GM12874 (cell line): Measurements from ENCODE around the gene CACNA1S.

Experiments used
- TF ChIP-seq, protein P1 (sequence below): IDR thresholded peaks from 2 replicates; pipeline ENCODE4 v1.5.1; 2011; ENCODE audit warnings: low read depth, mild to moderate bottlenecking, control low read depth, low read length, moderate library complexity; ENCODE audit not compliant: insufficient read depth

Gene CACNA1S

GRCh38 chr1:201094832-201095231, 17.4 kb downstream of the CACNA1S start:
- TF ChIP-seq, protein P1, sequence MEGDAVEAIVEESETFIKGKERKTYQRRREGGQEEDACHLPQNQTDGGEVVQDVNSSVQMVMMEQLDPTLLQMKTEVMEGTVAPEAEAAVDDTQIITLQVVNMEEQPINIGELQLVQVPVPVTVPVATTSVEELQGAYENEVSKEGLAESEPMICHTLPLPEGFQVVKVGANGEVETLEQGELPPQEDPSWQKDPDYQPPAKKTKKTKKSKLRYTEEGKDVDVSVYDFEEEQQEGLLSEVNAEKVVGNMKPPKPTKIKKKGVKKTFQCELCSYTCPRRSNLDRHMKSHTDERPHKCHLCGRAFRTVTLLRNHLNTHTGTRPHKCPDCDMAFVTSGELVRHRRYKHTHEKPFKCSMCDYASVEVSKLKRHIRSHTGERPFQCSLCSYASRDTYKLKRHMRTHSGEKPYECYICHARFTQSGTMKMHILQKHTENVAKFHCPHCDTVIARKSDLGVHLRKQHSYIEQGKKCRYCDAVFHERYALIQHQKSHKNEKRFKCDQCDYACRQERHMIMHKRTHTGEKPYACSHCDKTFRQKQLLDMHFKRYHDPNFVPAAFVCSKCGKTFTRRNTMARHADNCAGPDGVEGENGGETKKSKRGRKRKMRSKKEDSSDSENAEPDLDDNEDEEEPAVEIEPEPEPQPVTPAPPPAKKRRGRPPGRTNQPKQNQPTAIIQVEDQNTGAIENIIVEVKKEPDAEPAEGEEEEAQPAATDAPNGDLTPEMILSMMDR: no peak

DNA sequence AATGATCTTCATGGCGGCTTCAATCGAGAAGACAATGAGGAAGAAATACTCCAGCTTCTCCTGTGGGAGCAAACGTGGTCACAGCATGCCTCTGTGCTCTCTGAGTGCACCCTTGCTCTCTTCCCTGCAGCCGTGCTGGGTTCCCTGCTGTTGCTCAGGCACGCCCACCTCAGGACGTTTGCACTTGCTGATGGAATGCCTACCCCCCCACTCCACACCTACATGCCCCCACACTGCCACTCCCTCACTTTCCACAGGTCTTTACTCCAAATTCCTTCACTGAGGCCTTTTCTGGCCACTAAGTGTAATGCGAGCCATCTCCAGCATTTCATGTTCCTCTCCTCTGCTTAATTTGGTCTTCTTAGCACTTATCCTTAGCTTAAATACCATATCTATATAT, 18.3 kb downstream of the CACNA1S start:
- TF ChIP-seq, protein P1: no peak

- TF ChIP-seq, protein P1: no peak
These were observed 18.7 kb downstream of the CACNA1S start for GRCh38 chr1:201093561-201093960.

DNA sequence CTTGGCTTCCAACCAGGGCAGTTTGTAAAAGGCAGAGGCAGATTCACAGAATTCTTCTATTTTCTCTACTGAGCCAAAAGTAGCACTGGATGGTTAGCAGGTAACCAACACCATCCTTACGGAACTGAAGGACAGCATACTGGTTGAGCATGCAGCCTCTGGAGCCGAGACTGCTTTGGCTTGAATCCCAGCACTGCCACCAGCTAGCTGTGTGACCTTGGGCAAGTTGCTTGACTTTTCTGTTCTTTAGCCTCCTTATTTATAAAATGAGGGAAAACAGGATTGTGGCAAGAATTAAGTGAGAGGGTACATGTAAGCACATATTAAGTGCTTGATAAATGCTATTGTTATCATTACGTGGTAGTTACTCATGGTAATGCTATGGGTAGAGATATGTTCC, 19.5 kb downstream of the CACNA1S start:
- TF ChIP-seq, protein P1: no peak

DNA sequence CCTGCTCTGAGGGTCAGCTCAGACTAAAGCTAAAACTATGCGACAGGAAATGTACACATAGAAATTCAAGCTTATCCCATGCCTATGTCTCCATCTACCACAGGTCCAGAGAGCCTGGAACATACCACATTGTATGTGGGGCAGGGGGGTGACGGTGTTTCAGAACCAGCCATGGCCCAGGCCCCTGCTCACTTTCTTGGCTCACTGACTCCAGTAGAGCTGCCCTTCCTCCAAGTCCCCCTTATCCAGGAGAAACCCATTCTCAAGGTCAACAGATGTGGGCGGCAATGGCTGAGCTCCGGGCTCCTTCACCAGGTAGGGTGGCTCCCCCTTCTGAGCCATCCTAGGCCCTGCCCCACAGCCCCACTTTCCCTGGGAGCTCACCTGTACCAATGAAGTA, 21.0 kb downstream of the CACNA1S start:
- TF ChIP-seq, protein P1: no peak

DNA sequence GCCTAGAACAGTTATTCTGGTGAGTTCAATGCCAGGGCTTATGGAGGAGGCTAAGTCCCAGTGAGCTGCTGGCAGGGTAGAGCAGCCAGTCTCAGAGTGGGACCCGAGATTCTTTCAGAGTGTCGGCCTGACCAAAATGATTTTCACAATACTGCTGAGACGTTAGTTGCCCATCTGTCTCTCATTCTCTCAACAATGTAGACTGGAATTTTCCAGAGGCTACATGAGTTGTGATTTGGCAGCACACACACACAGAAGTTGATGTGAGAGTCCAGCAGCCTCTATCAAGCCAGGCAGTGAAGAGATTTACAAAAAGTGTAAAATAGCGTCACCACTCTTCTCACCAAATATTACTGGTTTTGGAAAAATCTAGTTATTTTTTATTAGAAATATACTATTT, 21.7 kb downstream of the CACNA1S start:
- TF ChIP-seq, protein P1: no peak

DNA sequence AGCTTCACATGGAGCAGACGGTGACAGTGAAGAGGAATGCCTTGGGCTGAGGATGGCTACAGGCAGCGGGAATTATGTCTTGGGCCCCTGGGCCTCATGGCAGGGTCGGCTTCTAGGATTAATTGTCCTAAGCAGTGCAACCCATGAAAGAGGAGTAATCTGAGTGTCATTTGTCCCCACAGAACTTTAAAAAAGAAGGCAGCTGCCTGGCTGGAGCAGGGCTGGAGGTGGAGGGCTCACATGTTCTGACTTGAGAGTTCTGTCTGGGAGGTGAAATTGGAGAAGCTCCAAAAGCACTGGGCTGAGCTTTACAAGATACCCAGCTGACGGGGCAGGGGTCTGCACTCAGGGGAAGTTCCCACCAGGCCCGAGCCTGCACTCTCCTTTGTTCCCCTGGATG, 22.6 kb downstream of the CACNA1S start:
- TF ChIP-seq, protein P1: no peak

DNA sequence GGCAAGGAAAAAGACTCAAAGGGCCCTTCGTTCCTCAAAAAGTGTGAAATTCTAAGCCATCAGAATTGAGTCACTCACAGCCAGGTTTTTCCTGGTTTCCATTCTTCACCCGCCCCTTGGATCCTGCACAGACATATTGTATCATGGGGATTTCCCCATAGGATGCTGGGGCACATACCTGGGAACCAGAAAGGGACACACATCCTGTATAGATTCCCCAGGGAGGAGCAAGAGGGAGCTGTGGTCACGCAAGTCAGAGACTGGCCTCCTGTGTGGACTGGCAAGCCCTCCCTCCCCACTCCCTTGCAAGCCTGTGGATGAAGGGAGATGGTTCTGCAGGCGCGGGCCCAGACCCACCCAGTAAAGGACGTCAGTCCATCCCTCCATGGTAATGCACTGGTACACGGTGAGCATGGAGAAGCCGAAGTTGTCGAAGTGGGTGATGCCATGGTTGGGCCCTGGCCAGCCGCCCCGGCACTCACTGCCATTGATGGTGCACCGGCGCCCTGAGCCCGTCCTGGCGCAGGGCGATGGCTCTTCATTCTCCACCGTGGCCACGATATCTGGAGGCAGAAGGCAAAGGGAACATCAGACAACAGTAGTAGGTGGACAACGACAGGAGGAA, 23.2 kb downstream of the CACNA1S start:
- TF ChIP-seq, protein P1: no peak
